Stomach smooth muscle (tissue), 2 donors: ENCODE measurements around the gene RCBTB1.

ENCODE experiments used
- H3K27ac ChIP-seq: one replicate; pipeline ENCODE4 v1.7.0; 2013; ENCODE audit warnings: mild to moderate bottlenecking, low read length, inconsistent platforms
- H3K27me3 ChIP-seq, 2 donors: one replicate each; pipeline ENCODE4 v1.7.0; 2013; ENCODE audit warnings: low read length in 2 of 2; ENCODE audit not compliant: insufficient read depth in 2 of 2, control insufficient read depth in 1 of 2
- H3K36me3 ChIP-seq, 2 donors: one replicate each; pipeline ENCODE4 v1.7.0; 2013; ENCODE audit warnings: low read length in 2 of 2; ENCODE audit not compliant: control insufficient read depth in 2 of 2, insufficient read depth in 2 of 2
- H3K4me1 ChIP-seq: one replicate; pipeline ENCODE4 v1.7.0; 2013; ENCODE audit warnings: low read length; ENCODE audit not compliant: control insufficient read depth, insufficient read depth
- H3K4me3 ChIP-seq, 2 donors: one replicate each; pipeline ENCODE4 v1.7.0; 2013; ENCODE audit warnings: low read length in 2 of 2
- H3K9ac ChIP-seq, 2 donors: one replicate each; pipeline ENCODE4 v1.7.0; 2013; ENCODE audit warnings: low read length in 2 of 2, mild to moderate bottlenecking in 1 of 2
- H3K9me3 ChIP-seq, 2 donors: one replicate each; pipeline ENCODE4 v1.7.0; 2013; ENCODE audit warnings: low read length in 2 of 2; ENCODE audit not compliant: control insufficient read depth in 2 of 2
- donor health status: healthy.
- donor health status: Pancreatic carcinoma.

Gene RCBTB1

DNA sequence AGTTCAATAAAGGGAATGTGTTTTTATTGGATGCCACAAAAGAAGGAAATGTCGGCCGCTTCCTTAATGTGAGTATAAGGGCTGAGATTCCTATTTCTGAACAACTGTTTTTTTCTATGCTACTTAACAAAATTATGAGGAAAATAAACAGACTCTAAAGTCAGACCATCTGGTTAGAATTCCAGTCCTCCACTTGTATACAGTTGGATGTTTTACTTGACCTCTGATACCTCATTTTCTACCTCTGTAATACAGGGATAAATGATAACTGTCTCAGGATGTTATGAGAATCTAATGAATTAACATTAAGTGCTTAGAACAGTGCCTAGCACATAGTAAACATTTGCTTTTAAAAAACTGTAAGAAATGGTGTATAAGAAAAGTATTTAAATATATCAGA is 96.8 kb downstream of the RCBTB1 start:
- Histone ChIP-seq H3K36me3 (peaks cover 4 to 11% of the 10 kb centered on the region in 2 donors), H3K27ac (no peak overlapping the region), H3K4me1 (no peaks in the 10 kb centered on the region), H3K27me3 (no peaks in the 10 kb centered on the region), H3K4me3 (no peak overlapping the region), H3K9me3 (no peaks in the 10 kb centered on the region), H3K9ac (no peak overlapping the region)
